ENCODE measurements around the gene GABPA.

The GABPA gene

DNA sequence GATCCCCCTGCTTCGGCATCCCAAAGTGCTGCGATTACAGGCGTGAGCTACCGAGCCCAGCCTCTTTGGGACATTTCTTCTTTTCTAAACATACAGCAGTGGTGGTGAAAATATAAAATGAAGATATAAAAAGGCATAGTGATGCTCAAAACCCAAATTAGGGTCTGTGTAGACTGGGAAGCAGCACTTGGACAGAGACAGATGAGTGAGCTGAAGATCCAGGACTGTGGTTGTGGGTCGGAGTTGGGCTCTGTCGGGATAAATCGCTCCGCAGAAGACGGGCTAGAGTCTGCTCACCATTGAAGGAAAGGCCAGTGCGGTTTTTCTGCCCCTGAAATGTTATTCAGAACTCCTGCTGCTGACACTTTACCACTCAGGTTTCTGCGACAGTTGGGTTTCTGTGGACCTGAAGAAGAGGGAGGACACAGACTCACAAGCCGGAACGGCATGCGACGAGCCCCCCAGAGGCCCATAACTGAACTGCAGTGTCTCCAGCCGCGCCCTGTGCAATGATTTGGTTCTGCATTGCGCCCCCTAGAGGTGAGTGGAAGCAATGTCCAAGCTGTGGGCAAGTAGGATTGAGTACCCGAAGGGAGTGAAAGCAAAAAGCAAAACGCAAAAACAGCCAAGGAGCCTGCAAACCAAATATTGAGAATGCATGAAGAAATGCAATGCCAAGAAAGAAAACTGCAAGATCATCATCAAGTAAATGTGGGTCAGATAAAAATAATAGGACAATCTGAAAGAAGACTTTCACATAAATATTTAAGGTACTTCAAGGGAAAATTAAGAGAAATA lies 66.6 kb downstream of the GABPA start:
- DNase-seq (ENCODE audit: extremely low read depth in 1 of 2, low read depth in 1 of 2), result peak; percentile 58

DNA sequence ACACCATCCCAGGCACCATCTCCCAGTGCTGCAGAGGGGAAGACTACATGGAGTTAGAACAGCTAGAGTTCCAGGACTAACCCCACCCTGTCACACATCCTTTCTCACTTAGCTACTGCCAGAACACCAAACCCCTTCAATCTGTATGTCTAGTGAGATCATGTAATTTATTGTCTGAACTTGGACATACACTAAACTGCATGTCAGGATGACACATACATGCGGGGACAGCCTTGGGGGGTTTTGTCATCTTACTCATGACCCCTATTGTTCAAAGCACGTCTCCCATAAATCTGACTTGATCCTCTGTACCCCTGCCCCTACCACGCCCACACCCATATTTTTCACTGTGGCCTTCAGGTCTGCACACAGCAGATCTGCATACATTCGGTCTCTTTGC lies 71.3 kb downstream of the GABPA start:
- no peak for DNase-seq (ENCODE audit: extremely low read depth in 1 of 2, low read depth in 1 of 2)

DNA sequence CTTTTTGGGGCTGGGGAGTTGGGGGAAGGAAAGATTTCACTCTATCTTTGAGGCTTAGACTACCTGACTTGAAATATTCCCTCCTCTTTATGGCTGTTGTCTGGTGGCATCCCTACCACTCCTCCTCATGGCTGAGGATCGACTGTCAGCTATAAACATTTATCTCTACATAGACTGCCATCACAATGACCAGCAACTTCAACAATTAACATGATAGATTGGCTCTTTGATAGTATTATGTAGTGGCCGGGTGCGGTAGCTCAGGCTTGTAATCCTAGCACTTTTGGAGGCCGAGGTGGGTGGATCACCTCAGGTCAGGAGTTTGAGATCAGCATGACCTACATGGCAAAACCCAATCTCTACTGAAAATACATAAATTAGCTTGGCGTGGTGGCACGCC lies 72.4 kb downstream of the GABPA start:
- DNase-seq (ENCODE audit: extremely low read depth in 1 of 2, low read depth in 1 of 2), result no peak

DNA sequence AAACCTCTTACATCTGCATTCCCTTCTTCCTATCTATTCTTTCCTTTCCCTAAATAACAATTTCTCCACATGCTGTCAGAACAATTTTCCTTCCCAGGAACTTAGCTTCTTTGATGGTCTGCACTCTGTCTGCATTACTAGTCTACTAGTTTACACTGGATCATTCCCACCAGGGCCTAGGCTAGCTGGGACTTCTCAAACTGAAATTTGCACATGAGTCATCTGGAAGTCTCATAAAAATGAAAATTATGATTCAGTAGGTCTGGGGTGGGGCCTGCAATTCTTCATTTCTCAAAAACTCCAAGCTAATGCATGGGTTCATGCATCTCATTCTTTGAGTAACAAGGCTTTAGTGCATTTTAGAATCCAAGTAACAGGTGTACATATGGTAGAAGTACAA lies 74.2 kb downstream of the GABPA start:
- no peak for DNase-seq (ENCODE audit: extremely low read depth in 1 of 2, low read depth in 1 of 2)

GRCh38 chr21:25811186-25811585 lies 76.4 kb downstream of the GABPA start:
- no peak for DNase-seq (ENCODE audit: extremely low read depth in 1 of 2, low read depth in 1 of 2)

- DNase-seq (ENCODE audit: extremely low read depth in 1 of 2, low read depth in 1 of 2), result no peak
These were observed 79.1 kb downstream of the GABPA start for GRCh38 chr21:25813917-25814316.

- DNase-seq (ENCODE audit: extremely low read depth in 1 of 2, low read depth in 1 of 2), result no peak
These were observed 83.3 kb downstream of the GABPA start for GRCh38 chr21:25818121-25818520.

GRCh38 chr21:25818551-25818950 lies 83.8 kb downstream of the GABPA start:
- no peak for DNase-seq (ENCODE audit: extremely low read depth in 1 of 2, low read depth in 1 of 2)

Data from activated CD8-positive, alpha-beta memory T cell treated with anti-CD3 and anti-CD28 coated beads for 1 hour (primary cell).